CD4-positive, alpha-beta memory T cell (primary cell): ENCODE measurements around the gene NFE2L2. TPM values are rescaled to one million over a fixed set of nuclear protein-coding genes. Genes with fewer than 3 reads are reported as not detected.
"Not testable (repeated sequence)": the region's sequence is repeated elsewhere in the genome, so short reads cannot be mapped to it uniquely, and the experiment has no call there.

ENCODE experiments used
- CTCF ChIA-PET: fragments of 350-600 bp; sonication (Branson Sonifier 250); formaldehyde crosslinking; loops from one replicate; lab custom pipeline; 2021; ENCODE audit warnings: inconsistent platforms; ENCODE audit not compliant: partially characterized antibody; lab: Charles Lee
- POLR2A ChIA-PET: fragments of 350-600 bp; sonication (Branson Sonifier 250); formaldehyde crosslinking; loops from one replicate; lab custom pipeline; 2021; ENCODE audit not compliant: partially characterized antibody; lab: Charles Lee
- DNase-seq, 5 donors: peaks; one replicate each; pipeline versions ENCODE4 v3.0.0 to v3.0.0-alpha.2; 2020 to 2022; ENCODE audit warnings: mixed read lengths in 1 of 5
- H3K27ac ChIP-seq: one replicate; pipeline ENCODE4 v1.7.0; 2013; ENCODE audit warnings: low read depth, low read length
- H3K27me3 ChIP-seq: 2 replicates; pipeline ENCODE4 v1.7.0; 2013; ENCODE audit warnings: mild to moderate bottlenecking, low read length, moderate library complexity; ENCODE audit not compliant: insufficient read depth
- H3K36me3 ChIP-seq: 2 replicates; pipeline ENCODE4 v1.7.0; 2013; ENCODE audit warnings: mild to moderate bottlenecking, low read length, moderate library complexity; ENCODE audit not compliant: insufficient read depth
- H3K4me1 ChIP-seq: 2 replicates; pipeline ENCODE4 v1.7.0; 2013; ENCODE audit warnings: mild to moderate bottlenecking, low read length, moderate library complexity; ENCODE audit not compliant: insufficient read depth
- H3K4me3 ChIP-seq, 2 donors: one replicate each; pipeline ENCODE4 v1.7.0; 2013; ENCODE audit warnings: low read length in 2 of 2, mild to moderate bottlenecking in 1 of 2
- H3K9me3 ChIP-seq, 2 donors: one replicate each; pipeline ENCODE4 v1.7.0; 2013; ENCODE audit warnings: low read length in 2 of 2, control low read depth in 1 of 2; ENCODE audit not compliant: control insufficient read depth in 1 of 2
- H3K27ac Mint-ChIP-seq, 7 donors: one replicate each; pipeline ENCODE4 v1.8.0; 2020 to 2021; ENCODE audit warnings: mixed read lengths in 7 of 7, mild to moderate bottlenecking in 6 of 7, inconsistent platforms in 3 of 7, moderate library complexity in 3 of 7
- H3K27me3 Mint-ChIP-seq, 2 donors: one replicate each; pipeline ENCODE4 v1.8.0; 2020 to 2021; ENCODE audit warnings: mixed read lengths in 2 of 2
- H3K36me3 Mint-ChIP-seq, 2 donors: one replicate each; pipeline ENCODE4 v1.8.0; 2020 to 2021; ENCODE audit warnings: mixed read lengths in 2 of 2, inconsistent platforms in 1 of 2, mild to moderate bottlenecking in 1 of 2
- H3K4me1 Mint-ChIP-seq, 4 donors: one replicate each; pipeline ENCODE4 v1.8.0; 2020 to 2021; ENCODE audit warnings: mixed read lengths in 4 of 4, mild to moderate bottlenecking in 1 of 4
- H3K4me3 Mint-ChIP-seq, 8 donors: one replicate each; pipeline ENCODE4 v1.8.0; 2020 to 2021; ENCODE audit warnings: mixed read lengths in 8 of 8, mild to moderate bottlenecking in 7 of 8, moderate library complexity in 6 of 8, inconsistent platforms in 3 of 8
- H3K9me3 Mint-ChIP-seq, 8 donors: one replicate each; pipeline ENCODE4 v1.8.0; 2020 to 2021; ENCODE audit warnings: mixed read lengths in 8 of 8, mild to moderate bottlenecking in 5 of 8, inconsistent platforms in 3 of 8, moderate library complexity in 1 of 8
- intact Hi-C: fragments of 100-400 bp; cut with micrococcal nuclease; formaldehyde crosslinking; loops from one replicate; pipeline ENCODE4 v1.15.1; 2023
- microRNA-seq: library from miRNA; unstranded; fragments of <30 nt; microRNA quantifications from one replicate; pipeline ENCODE4 v1.2.0, GENCODE V29; 2021; ENCODE audit warnings: borderline replicate concordance, borderline number of aligned reads, borderline microRNAs expressed, mixed read lengths
- polyA plus RNA-seq, 2 donors: library from polyadenylated mRNA; unstranded; fragments of 300-500 nt; fragmentation: Illumina TruSeq; gene quantifications; one replicate each; pipeline ENCODE4 v1.2.3, GENCODE V29; 2021
- total RNA-seq, 2 experiments: library from RNA; stranded (reverse); gene quantifications; one replicate each; pipeline ENCODE4 v1.2.3, GENCODE V29; 2021

NFE2L2 gene
- total and polyA plus RNA-seq, 4 experiments from 2014 or later, result 39.6 to 86.9 (median 75.2) TPM

- POLR2A ChIA-PET, result interaction anchor here (1.0 kb wide), 1 partner anchor 21 kb away, joined by 3 read pairs; no protein-coding TSS in a partner anchor
- H3K36me3 ChIP-seq, H3K27ac ChIP-seq, H3K4me3 ChIP-seq, H3K9me3 Mint-ChIP-seq, H3K36me3 Mint-ChIP-seq, H3K4me3 Mint-ChIP-seq, H3K27me3 Mint-ChIP-seq, DNase-seq, H3K27me3 ChIP-seq, H3K4me1 Mint-ChIP-seq, H3K4me1 ChIP-seq, H3K9me3 ChIP-seq, intact Hi-C loops, CTCF ChIA-PET: not testable (repeated sequence)
- H3K27ac Mint-ChIP-seq, result peak overlapping the region in 1 of 7 donors; percentile 52
Observed at GRCh38 chr2:177186038-177186437, 78.5 kb downstream of the NFE2L2 start.

DNA sequence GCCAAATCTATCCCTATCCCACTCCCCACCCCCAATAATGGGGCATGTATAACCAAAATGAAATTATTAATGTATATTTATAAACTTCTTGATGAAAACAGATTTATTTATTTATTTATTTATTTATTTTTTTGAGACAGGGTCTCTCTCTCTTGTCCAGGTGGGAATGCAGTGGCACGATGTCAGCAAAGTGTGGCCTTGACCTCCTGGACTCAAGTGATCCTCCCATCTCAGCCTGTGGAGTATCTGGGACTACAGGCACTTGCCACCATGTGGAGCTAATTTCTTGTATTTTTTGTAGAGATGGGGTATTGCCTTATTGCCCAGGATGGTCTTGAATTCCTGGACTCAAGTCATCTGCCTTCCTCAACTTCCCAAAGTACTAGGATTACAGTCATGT is 79.9 kb downstream of the NFE2L2 start:
- POLR2A ChIA-PET, result interaction anchor here (0.9 kb wide), 1 partner anchor 10 kb away, joined by 4 read pairs; no protein-coding TSS in a partner anchor
- Histone ChIP-seq H3K27ac (no peak overlapping the region), H3K9me3 (no peaks in the 10 kb centered on the region), H3K4me1 (no peaks in the 10 kb centered on the region), H3K4me3 (no peak overlapping the region), H3K27me3 (no peaks in the 10 kb centered on the region), H3K36me3 (no peaks in the 10 kb centered on the region)
- H3K27ac Mint-ChIP-seq, result no peak overlapping the region
- H3K4me3 Mint-ChIP-seq, result no peak overlapping the region
- H3K9me3 Mint-ChIP-seq, result no peaks in the 10 kb centered on the region
- H3K27me3 Mint-ChIP-seq, result peaks cover 0 to 2% of the 10 kb centered on the region in 2 donors
- intact Hi-C loops, result no loop called here
- CTCF ChIA-PET, result interaction anchor here (1.3 to 4.3 kb wide), 4 partner anchors 14 to 112 kb away, joined by 3 to 23 read pairs (median 5); no protein-coding TSS in a partner anchor
- DNase-seq, result no peak
- H3K36me3 Mint-ChIP-seq, result no peaks in the 10 kb centered on the region
- no peaks in the 10 kb centered on the region for H3K4me1 Mint-ChIP-seq

GRCh38 chr2:177183860-177184259 is 80.7 kb downstream of the NFE2L2 start:
- ChIA-PET CTCF (interaction anchor here (1.3 to 4.3 kb wide), 4 partner anchors 14 to 113 kb away, joined by 3 to 23 read pairs (median 5); no protein-coding TSS in a partner anchor), POLR2A (no interaction called here)
- Histone ChIP-seq H3K36me3 (no peaks in the 10 kb centered on the region), H3K4me1 (no peaks in the 10 kb centered on the region), H3K4me3 (no peak overlapping the region), H3K27ac (no peak overlapping the region), H3K9me3 (no peaks in the 10 kb centered on the region), H3K27me3 (no peaks in the 10 kb centered on the region)
- Mint-ChIP-seq H3K9me3 (no peaks in the 10 kb centered on the region), H3K4me1 (no peaks in the 10 kb centered on the region), H3K4me3 (peak overlapping the region in 1 of 8 donors; percentile 15), H3K27me3 (peaks cover 0 to 2% of the 10 kb centered on the region in 2 donors), H3K27ac (peak overlapping the region in 1 of 7 donors; percentile 48), H3K36me3 (no peaks in the 10 kb centered on the region)
- no peak for DNase-seq
- intact Hi-C loops, result no loop called here

Small RNA genes within 50 kb of the gene (microRNA-seq; reads per million reads assigned to microRNA genes)
- gene MIR3128 (not detected), gene MIR6512 (not detected)

Other genes starting within 250 kb of the NFE2L2 start
- 100 to 1,000 TPM; 172 to 175 TPM for gene HNRNPA3, start 51.9 kb downstream of the NFE2L2 start, total RNA-seq
- 10 to 100 TPM; 41.1 to 64.5 TPM for gene HNRNPA3, start 51.9 kb downstream of the NFE2L2 start, polyA plus RNA-seq
- gene AGPS, start 128.0 kb upstream of the NFE2L2 start, total RNA-seq, result 10 to 100 TPM; 28.3 to 29.7 TPM
- gene AGPS, start 128.0 kb upstream of the NFE2L2 start, polyA plus RNA-seq, result 10 to 100 TPM; 13.8 to 17.4 TPM